Activated CD4-positive, alpha-beta T cell treated with anti-CD3 and anti-CD28 coated beads for 36 hours (primary cell): ENCODE data around the gene TBC1D9B. TPM values are rescaled to one million over a fixed set of nuclear protein-coding genes. Genes with fewer than 3 reads are reported as not detected.
"Not testable (repeated sequence)": the region's sequence is repeated elsewhere in the genome, so short reads cannot be mapped to it uniquely, and the experiment has no call there.

ENCODE experiments used
- ATAC-seq: fragments of 200-7000 bp; cut with Tn5 transposase; one replicate; pipeline ENCODE4 v1.10.0; 2021; ENCODE audit warnings: mild to moderate bottlenecking, moderate library complexity
- CTCF ChIA-PET: fragments of 350-600 bp; sonication (Branson Sonifier 250); formaldehyde crosslinking; loops from one replicate; lab custom pipeline; 2021; ENCODE audit warnings: antibody characterized with exemption; lab: Charles Lee
- POLR2A ChIA-PET: fragments of 350-600 bp; sonication (Branson Sonifier 250); formaldehyde crosslinking; loops from one replicate; lab custom pipeline; 2021; ENCODE audit warnings: antibody characterized with exemption, inconsistent platforms; lab: Charles Lee
- DNase-seq: peaks from one replicate; pipeline ENCODE4 v3.0.0-alpha.2; 2020
- H3K27ac Mint-ChIP-seq: one replicate; pipeline ENCODE4 v1.8.0; 2021; ENCODE audit warnings: mixed read lengths
- H3K27me3 Mint-ChIP-seq: one replicate; pipeline ENCODE4 v1.8.0; 2021; ENCODE audit warnings: mixed read lengths
- H3K36me3 Mint-ChIP-seq: one replicate; pipeline ENCODE4 v1.8.0; 2021; ENCODE audit warnings: low read depth, mixed read lengths
- H3K4me1 Mint-ChIP-seq: one replicate; pipeline ENCODE4 v1.8.0; 2021; ENCODE audit warnings: mixed read lengths
- H3K4me3 Mint-ChIP-seq: one replicate; pipeline ENCODE4 v1.8.0; 2021; ENCODE audit warnings: mild to moderate bottlenecking, moderate library complexity, mixed read lengths
- H3K9me3 Mint-ChIP-seq: one replicate; pipeline ENCODE4 v1.8.0; 2021; ENCODE audit warnings: low read depth, mixed read lengths
- intact Hi-C, 2 experiments: fragments of 100-400 bp; cut with DNase I in 1 of 2; cut with micrococcal nuclease in 1 of 2; formaldehyde crosslinking; loops; one replicate each; pipeline versions ENCODE4 v1.14.2 to v1.15.1; 2022 to 2024; cut with DNase I, micrococcal nuclease
- total RNA-seq, 2 experiments: library from RNA; stranded (reverse); gene quantifications; one replicate each; pipeline ENCODE4 v1.2.3, GENCODE V29; 2021

TBC1D9B gene
- total RNA-seq, 2 experiments from 2014 or later: 103 to 121 TPM

- ChIA-PET CTCF (no interaction called here), POLR2A (no interaction called here)
- Mint-ChIP-seq H3K36me3 (peaks cover 27% of the 10 kb centered on the region), H3K27me3 (no peaks in the 10 kb centered on the region), H3K4me1 (no peaks in the 10 kb centered on the region), H3K4me3 (no peak overlapping the region), H3K27ac (no peak overlapping the region), H3K9me3 (no peaks in the 10 kb centered on the region)
- ATAC-seq (no peak), DNase-seq (no peak)
- intact Hi-C loops: no loop called here
These were observed 34.0 kb downstream of the TBC1D9B start for GRCh38 chr5:179873588-179874110.

GRCh38 chr5:179872828-179873575, 34.7 kb downstream of the TBC1D9B start:
- DNase-seq (no peak), ATAC-seq (no peak)
- CTCF ChIA-PET: no interaction called here
- Mint-ChIP-seq H3K27me3 (no peaks in the 10 kb centered on the region), H3K4me3 (no peak overlapping the region), H3K4me1 (no peaks in the 10 kb centered on the region), H3K9me3 (no peaks in the 10 kb centered on the region), H3K36me3 (peaks cover 30% of the 10 kb centered on the region), H3K27ac (no peak overlapping the region)
- intact Hi-C loops: no loop called here
- POLR2A ChIA-PET: no interaction called here

DNA sequence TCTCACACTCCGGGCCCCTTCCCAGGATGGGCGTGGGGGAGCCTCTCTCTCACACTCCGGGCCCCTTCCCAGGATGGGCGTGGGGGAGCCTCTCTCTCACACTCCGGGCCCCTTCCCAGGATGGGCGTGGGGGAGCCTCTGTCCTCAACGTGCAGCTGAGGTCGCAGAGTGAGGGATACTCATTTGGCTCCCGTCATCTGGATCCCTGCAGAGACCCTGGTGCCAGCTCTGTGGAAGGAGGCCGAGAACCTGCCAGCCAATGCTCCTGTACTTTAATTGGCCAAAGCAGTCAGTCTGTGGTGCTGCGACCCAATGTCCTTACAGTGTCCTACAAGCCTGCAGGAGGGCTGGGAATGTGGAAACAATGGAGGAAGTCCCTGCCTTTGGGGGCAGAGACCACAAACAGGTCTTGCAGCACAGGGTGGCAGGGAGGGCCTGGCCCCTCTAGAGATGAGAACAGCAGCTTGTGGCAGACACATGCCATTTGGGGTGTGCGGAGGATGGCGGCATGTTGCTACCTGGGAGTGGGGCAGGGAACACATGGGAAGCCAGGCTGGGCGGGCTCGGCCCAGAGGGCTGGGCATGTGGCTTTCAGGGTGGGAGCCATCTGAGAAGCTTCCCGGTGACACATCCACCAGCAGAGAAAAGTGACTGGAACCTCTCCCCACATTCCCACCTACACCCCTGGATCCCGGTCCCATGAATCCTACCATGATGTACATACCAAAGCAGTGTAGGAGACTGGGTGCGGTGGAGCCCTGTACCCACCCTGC, 35.5 kb downstream of the TBC1D9B start:
- DNase-seq: no peak
- Mint-ChIP-seq H3K9me3 (no peaks in the 10 kb centered on the region), H3K36me3 (peaks cover 27% of the 10 kb centered on the region), H3K4me1 (no peaks in the 10 kb centered on the region), H3K4me3 (no peak overlapping the region), H3K27ac (no peak overlapping the region), H3K27me3 (no peaks in the 10 kb centered on the region)
- no peak for ATAC-seq
- ChIA-PET POLR2A (no interaction called here), CTCF (interaction anchor here (1.6 kb wide), 1 partner anchor 70 kb away, joined by 9 read pairs; no protein-coding TSS in a partner anchor)
- intact Hi-C loops: no loop called here

GRCh38 chr5:179871533-179871932, 36.2 kb downstream of the TBC1D9B start:
- H3K4me1 Mint-ChIP-seq, H3K27ac Mint-ChIP-seq, DNase-seq, POLR2A ChIA-PET, H3K27me3 Mint-ChIP-seq, H3K9me3 Mint-ChIP-seq, H3K4me3 Mint-ChIP-seq, ATAC-seq, intact Hi-C loops: not testable (repeated sequence)
- H3K36me3 Mint-ChIP-seq: peaks cover 28% of the 10 kb centered on the region
- CTCF ChIA-PET: interaction anchor here (0.9 to 1.6 kb wide), 2 partner anchors 10 to 69 kb away, joined by 4 to 9 read pairs; no protein-coding TSS in a partner anchor

DNA sequence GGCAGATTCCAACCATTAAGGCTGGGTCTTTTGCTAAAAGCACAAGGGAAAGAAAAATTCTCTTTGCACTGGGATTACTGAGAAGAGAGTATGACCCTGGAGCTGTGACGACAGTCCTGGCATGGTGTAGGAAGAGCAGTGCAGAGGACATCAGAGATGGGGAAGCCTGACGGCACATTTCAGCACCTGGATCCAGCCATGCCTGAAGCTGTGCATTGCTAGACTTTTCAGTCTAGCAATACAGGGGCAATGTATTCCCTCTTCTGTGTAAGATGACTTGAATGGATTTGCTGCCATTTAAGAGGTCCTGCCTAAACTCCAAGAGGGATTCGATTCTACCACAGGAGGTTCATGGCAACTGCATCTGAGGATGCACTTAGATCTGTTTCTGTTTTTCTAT, 36.7 kb downstream of the TBC1D9B start:
- intact Hi-C loops: no loop called here
- POLR2A ChIA-PET: no interaction called here
- Mint-ChIP-seq H3K27me3 (no peaks in the 10 kb centered on the region), H3K9me3 (no peaks in the 10 kb centered on the region), H3K36me3 (peaks cover 25% of the 10 kb centered on the region), H3K4me3 (no peak overlapping the region), H3K27ac (no peak overlapping the region), H3K4me1 (peaks cover 2% of the 10 kb centered on the region)
- ATAC-seq (no peak), DNase-seq (no peak)
- CTCF ChIA-PET: interaction anchor here (0.9 to 1.6 kb wide), 2 partner anchors 9 to 69 kb away, joined by 4 to 9 read pairs; no protein-coding TSS in a partner anchor

GRCh38 chr5:179870403-179870903, 37.2 kb downstream of the TBC1D9B start:
- ATAC-seq: no peak
- H3K36me3 Mint-ChIP-seq: peaks cover 25% of the 10 kb centered on the region
- no peaks in the 10 kb centered on the region for H3K27me3 Mint-ChIP-seq
- ChIA-PET CTCF (interaction anchor here (0.9 to 1.6 kb wide), 2 partner anchors 8 to 68 kb away, joined by 4 to 9 read pairs; no protein-coding TSS in a partner anchor), POLR2A (no interaction called here)
- peak; percentile 28 for DNase-seq
- no peak overlapping the region for H3K4me3 Mint-ChIP-seq
- H3K4me1 Mint-ChIP-seq: peaks cover 2% of the 10 kb centered on the region
- H3K9me3 Mint-ChIP-seq: no peaks in the 10 kb centered on the region
- no peak overlapping the region for H3K27ac Mint-ChIP-seq
- intact Hi-C loops: no loop called here

- Mint-ChIP-seq H3K9me3 (no peaks in the 10 kb centered on the region), H3K4me1 (peaks cover 2% of the 10 kb centered on the region), H3K4me3 (no peak overlapping the region), H3K27ac (no peak overlapping the region), H3K27me3 (no peaks in the 10 kb centered on the region), H3K36me3 (peaks cover 29% of the 10 kb centered on the region)
- CTCF ChIA-PET: no interaction called here
- POLR2A ChIA-PET: no interaction called here
- ATAC-seq: no peak
- intact Hi-C loops: no loop called here
- no peak for DNase-seq
These were observed 37.9 kb downstream of the TBC1D9B start for GRCh38 chr5:179869641-179870402.

GRCh38 chr5:179869101-179869500, 38.6 kb downstream of the TBC1D9B start:
- no peak for ATAC-seq
- H3K4me3 Mint-ChIP-seq: no peak overlapping the region
- no peaks in the 10 kb centered on the region for H3K9me3 Mint-ChIP-seq
- no peak for DNase-seq
- H3K27me3 Mint-ChIP-seq: no peaks in the 10 kb centered on the region
- intact Hi-C loops: no loop called here
- no peak overlapping the region for H3K27ac Mint-ChIP-seq
- ChIA-PET CTCF (no interaction called here), POLR2A (no interaction called here)
- H3K36me3 Mint-ChIP-seq: peaks cover 33% of the 10 kb centered on the region
- peaks cover 2% of the 10 kb centered on the region for H3K4me1 Mint-ChIP-seq

GRCh38 chr5:179868541-179868940, 39.2 kb downstream of the TBC1D9B start:
- POLR2A ChIA-PET: no interaction called here
- Mint-ChIP-seq H3K27ac (no peak overlapping the region), H3K36me3 (peaks cover 35% of the 10 kb centered on the region), H3K4me1 (peaks cover 2% of the 10 kb centered on the region), H3K9me3 (no peaks in the 10 kb centered on the region), H3K27me3 (no peaks in the 10 kb centered on the region), H3K4me3 (no peak overlapping the region)
- intact Hi-C loops: no loop called here
- CTCF ChIA-PET: no interaction called here
- no peak for ATAC-seq
- DNase-seq: no peak

DNA sequence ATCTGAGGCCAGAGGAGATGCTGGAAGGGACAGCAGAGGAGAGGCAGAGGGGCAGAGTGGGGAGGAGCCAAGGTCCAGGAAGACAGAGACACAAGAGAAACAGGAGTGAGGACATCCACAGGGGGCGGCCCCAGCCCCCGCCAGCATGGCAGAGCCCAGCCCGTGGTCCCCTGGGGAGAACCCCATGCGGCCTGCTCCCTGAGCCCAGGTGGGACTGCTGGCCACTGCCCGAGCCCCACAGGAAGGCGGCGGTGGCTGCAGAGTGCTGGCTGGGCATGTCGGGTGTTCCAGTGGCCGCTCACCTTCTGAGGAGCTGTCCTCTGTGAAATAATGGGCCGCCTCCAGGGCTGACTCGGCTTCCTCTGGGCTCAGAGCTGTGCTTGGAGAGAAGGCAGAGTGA, 40.2 kb downstream of the TBC1D9B start:
- POLR2A ChIA-PET: no interaction called here
- H3K27ac Mint-ChIP-seq: no peak overlapping the region
- intact Hi-C loops: no loop called here
- peaks cover 39% of the 10 kb centered on the region for H3K36me3 Mint-ChIP-seq
- no peak for ATAC-seq
- CTCF ChIA-PET: no interaction called here
- no peak for DNase-seq
- H3K4me3 Mint-ChIP-seq: no peak overlapping the region
- H3K27me3 Mint-ChIP-seq: no peaks in the 10 kb centered on the region
- H3K9me3 Mint-ChIP-seq: no peaks in the 10 kb centered on the region
- H3K4me1 Mint-ChIP-seq: peaks cover 2% of the 10 kb centered on the region

DNA sequence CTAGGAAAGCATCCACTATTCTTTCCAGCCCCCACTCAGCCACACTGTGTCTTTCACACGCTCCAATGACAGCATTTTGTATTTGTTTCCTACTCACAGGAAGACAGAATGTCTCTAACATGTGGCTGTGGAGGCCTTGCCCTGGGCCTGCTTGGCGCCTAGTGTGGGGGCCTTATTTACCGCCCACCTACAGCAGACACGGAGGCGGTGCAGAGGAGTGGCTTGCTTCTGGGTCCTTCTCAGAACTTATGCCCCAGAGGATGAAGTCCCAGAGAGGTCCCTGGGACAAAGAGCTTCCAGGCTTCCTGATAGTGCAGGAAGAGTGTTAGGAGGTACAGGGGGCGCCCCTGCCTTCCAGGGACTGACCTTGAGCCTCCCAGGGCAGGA, 40.6 kb downstream of the TBC1D9B start:
- no peak for ATAC-seq
- ChIA-PET POLR2A (no interaction called here), CTCF (interaction anchor here (0.7 to 1.2 kb wide), 3 partner anchors 11 to 229 kb away, joined by 3 to 4 read pairs (median 4); no protein-coding TSS in a partner anchor)
- H3K4me3 Mint-ChIP-seq: no peak overlapping the region
- H3K27ac Mint-ChIP-seq: no peak overlapping the region
- H3K9me3 Mint-ChIP-seq: no peaks in the 10 kb centered on the region
- H3K4me1 Mint-ChIP-seq: peaks cover 2% of the 10 kb centered on the region
- DNase-seq: no peak
- H3K27me3 Mint-ChIP-seq: no peaks in the 10 kb centered on the region
- H3K36me3 Mint-ChIP-seq: peaks cover 41% of the 10 kb centered on the region
- intact Hi-C loops: no loop called here
